ENCODE data around the gene EHMT2. TPM values are rescaled to one million over a fixed set of nuclear protein-coding genes. Genes with fewer than 3 reads are reported as not detected.

Gene EHMT2
- total and polyA plus RNA-seq, 2 donors (not counting 3 experiments of a cell fraction or from before 2014, with no cell fraction given) = 53.3 to 54.3 TPM

- no peak overlapping the region for H3K4me3 ChIP-seq (replicated peaks in 1 of 3; ENCODE audit: insufficient read depth in 1 of 3, low read depth in 1 of 3, low read length in 3 of 3)
- FAIRE-seq (no peak), DNase-seq (ENCODE audit: low read depth, low spot score) (no peak)
- H3K4me2 ChIP-seq (ENCODE audit: insufficient read depth, low read length) = no peak overlapping the region
- no peak overlapping the region for H3K9ac ChIP-seq (replicated peaks; ENCODE audit: extremely low read depth, insufficient read depth, low read length)
- H3K9me1 ChIP-seq (replicated peaks; ENCODE audit: control insufficient read depth, extremely low read depth, insufficient read depth, low read length) = no peaks in the 10 kb centered on the region
- peaks cover 6% of the 10 kb centered on the region for H3K4me1 ChIP-seq (ENCODE audit: control insufficient read depth, extremely low read depth, insufficient read depth, low read length)
- BruUV-seq (replicated peaks) = no TSS peak
- no peak overlapping the region for H3K27ac ChIP-seq (ENCODE audit: insufficient read depth, low read depth, low read length)
- H3K27me3 ChIP-seq (ENCODE audit: control insufficient read depth in 2 of 2, insufficient read depth in 2 of 2, low read length in 2 of 2) = no peaks in the 10 kb centered on the region
- H4K20me1 ChIP-seq (replicated peaks; ENCODE audit: control insufficient read depth, extremely low read depth, insufficient read depth, low read length) = no peaks in the 10 kb centered on the region
- intact Hi-C loops (cut with micrococcal nuclease) = no loop called here
- POLR2A ChIA-PET = no interaction called here
- H3K79me2 ChIP-seq (ENCODE audit: control insufficient read depth, insufficient read depth, low read length) = no peaks in the 10 kb centered on the region
- H3K9me3 ChIP-seq (replicated peaks; ENCODE audit: control insufficient read depth, insufficient read depth, low read length) = no peaks in the 10 kb centered on the region
- dilution Hi-C loops (cut with MboI; ENCODE audit: extremely low pct_ligation_motif_present, low sequenced_read_pairs) = no loop called here
- no peak overlapping the region for H2AFZ ChIP-seq (ENCODE audit: low read depth, low read length)
- CTCF ChIA-PET = interaction anchor here (1.1 to 1.7 kb wide), 2 partner anchors 9 to 13 kb away, joined by 4 read pairs; no protein-coding TSS in a partner anchor
- no peak for TF ChIP-seq JUN (IDR thresholded peaks at IDR 0.05; ENCODE audit: borderline replicate concordance, insufficient read depth, insufficient read length, low read depth)
- no peak for TF ChIP-seq MYC (IDR thresholded peaks at IDR 0.05; ENCODE audit: low read depth, low read length)
- TF ChIP-seq POLR2AphosphoS5 (IDR thresholded peaks at IDR 0.05; ENCODE audit: insufficient read depth, low read depth, low read length) = no peak
- TF ChIP-seq POLR2A (IDR thresholded peaks at IDR 0.05; ENCODE audit: low read depth, low read length) = no peak
- no peak for TF ChIP-seq GATA2 (IDR thresholded peaks at IDR 0.05; ENCODE audit: insufficient read depth, insufficient read length, low read depth, low read length)
- no peak for TF ChIP-seq CTCF (IDR thresholded peaks at IDR 0.05; ENCODE audit: extremely low read depth in 1 of 2, insufficient read depth in 1 of 2, low read depth in 1 of 2, low read length in 2 of 2)
- no peak for TF ChIP-seq FOS (IDR thresholded peaks at IDR 0.05; ENCODE audit: borderline replicate concordance, insufficient read depth, low read length)
- TF ChIP-seq, protein P1, sequence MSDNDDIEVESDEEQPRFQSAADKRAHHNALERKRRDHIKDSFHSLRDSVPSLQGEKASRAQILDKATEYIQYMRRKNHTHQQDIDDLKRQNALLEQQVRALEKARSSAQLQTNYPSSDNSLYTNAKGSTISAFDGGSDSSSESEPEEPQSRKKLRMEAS (IDR thresholded peaks at IDR 0.05; ENCODE audit: insufficient read depth, insufficient read length) = no peak
- peaks cover 2 to 39% of the 10 kb centered on the region in 2 experiments for H3K36me3 ChIP-seq (ENCODE audit: control insufficient read depth in 2 of 2, extremely low read depth in 1 of 2, insufficient read depth in 2 of 2, low read length in 2 of 2)
These were observed 16.2 kb downstream of the EHMT2 start for GRCh38 chr6:31881136-31881859.
